Keratinocyte (primary cell): Measurements from ENCODE around the gene PLAC1. TPM values are rescaled to one million over a fixed set of nuclear protein-coding genes. Genes with fewer than 3 reads are reported as not detected.

Source experiments
- DNase-seq: peaks from one replicate; pipeline ENCODE4 v3.0.0-alpha.2; 2011; ENCODE audit warnings: low read depth, missing footprints, low spot score
- FAIRE-seq: peaks from 2 replicates; lab custom pipeline; 2011; peaks lifted over from hg19 to GRCh38; lab: Jason Lieb, UNC
- H2AFZ ChIP-seq: 2 replicates; pipeline ENCODE4 v1.6.0; 2012; ENCODE audit warnings: low read length, control low read depth, inconsistent platforms; ENCODE audit not compliant: control insufficient read depth
- H3K27ac ChIP-seq: 2 replicates; pipeline ENCODE4 v1.5.1; 2011; ENCODE audit warnings: low read length; ENCODE audit not compliant: control insufficient read depth, insufficient read depth
- H3K27me3 ChIP-seq: 3 replicates; pipeline ENCODE4 v1.6.0; 2011; ENCODE audit warnings: low read length; ENCODE audit not compliant: control insufficient read depth, insufficient read depth; ENCODE audit errors: extremely low read depth
- H3K36me3 ChIP-seq, 2 experiments: 2 replicates in 1 of 2; 3 replicates in 1 of 2; pipeline ENCODE4 v1.5.1; 2011; ENCODE audit warnings: low read length in 2 of 2, mild to moderate bottlenecking in 1 of 2; ENCODE audit not compliant: control insufficient read depth in 2 of 2, insufficient read depth in 2 of 2; ENCODE audit errors: extremely low read depth in 1 of 2
- H3K4me1 ChIP-seq: 3 replicates; pipeline ENCODE4 v1.5.1; 2011; ENCODE audit warnings: low read length; ENCODE audit not compliant: control insufficient read depth, insufficient read depth; ENCODE audit errors: extremely low read depth
- H3K4me2 ChIP-seq: 3 replicates; pipeline ENCODE4 v1.6.0; 2011; ENCODE audit warnings: low read depth, low read length; ENCODE audit not compliant: control insufficient read depth, insufficient read depth; ENCODE audit errors: extremely low read depth
- H3K4me3 ChIP-seq, 3 experiments: fragments of 200-600 bp in 1 of 3; sonication (generic) in 1 of 3; 2 replicates in 2 of 3; 3 replicates in 1 of 3; pipeline ENCODE4 v1.5.1; 2011 to 2016; ENCODE audit warnings: low read length in 3 of 3, mild to moderate bottlenecking in 3 of 3, control low read depth in 2 of 3, inconsistent platforms in 1 of 3, low read depth in 1 of 3, mixed read lengths in 1 of 3, mixed run types in 1 of 3, moderate library complexity in 1 of 3; ENCODE audit not compliant: control insufficient read depth in 2 of 3, insufficient read depth in 2 of 3; ENCODE audit errors: extremely low read depth in 1 of 3
- H3K79me2 ChIP-seq: 2 replicates; pipeline ENCODE4 v1.6.0; 2012; ENCODE audit warnings: low read length; ENCODE audit not compliant: control insufficient read depth, insufficient read depth
- H3K9ac ChIP-seq: 3 replicates; pipeline ENCODE4 v1.6.0; 2011; ENCODE audit warnings: low read length; ENCODE audit not compliant: control insufficient read depth, insufficient read depth; ENCODE audit errors: extremely low read depth
- H3K9me1 ChIP-seq: 3 replicates; pipeline ENCODE4 v1.6.0; 2011; ENCODE audit warnings: low read length; ENCODE audit not compliant: control insufficient read depth, insufficient read depth; ENCODE audit errors: extremely low read depth
- H3K9me3 ChIP-seq: 2 replicates; pipeline ENCODE4 v1.5.1; 2012; ENCODE audit warnings: low read depth, low read length; ENCODE audit not compliant: control insufficient read depth
- H4K20me1 ChIP-seq: 3 replicates; pipeline ENCODE4 v1.6.0; 2011; ENCODE audit warnings: low read length; ENCODE audit not compliant: control insufficient read depth, insufficient read depth; ENCODE audit errors: extremely low read depth
- EZH2 ChIP-seq: IDR thresholded peaks from one replicate; pipeline ENCODE4 v1.6.1; 2012; ENCODE audit warnings: inconsistent platforms, mild to moderate bottlenecking, low read length, moderate library complexity
- dilution Hi-C: fragments of 300-500 bp; cut with MboI; formaldehyde crosslinking; loops from one replicate; pipeline ENCODE4 v1.7.0; 2020; ENCODE audit warnings: low sequenced_read_pairs; ENCODE audit not compliant: extremely low pct_ligation_motif_present
- polyA plus RNA-seq, 5 experiments: library from polyadenylated mRNA; depleted of rRNA in 3 of 5; stranded (reverse) in 3 of 5; stranded (forward) in 1 of 5; unstranded in 1 of 5; fragments of >200 nt; gene quantifications; 1 replicate in 1 of 5; 2 replicates in 3 of 5; 3 replicates in 1 of 5; pipeline versions ENCODE4 v1.2.1 to v1.2.3, GENCODE V29; 2011 to 2012; ENCODE audit warnings: missing spikeins in 2 of 5, low read depth in 1 of 5, low replicate concordance in 1 of 5
- TF ChIP-seq, protein P1 (sequence below), 3 experiments: IDR thresholded peaks in 1 of 3; conservative IDR thresholded peaks in 1 of 3; optimal IDR thresholded peaks in 1 of 3; 2 replicates in 2 of 3; 3 replicates in 1 of 3; pipeline versions ENCODE3 to v1.5.1; 2011; ENCODE audit warnings: low read length in 3 of 3, mild to moderate bottlenecking in 3 of 3, moderate library complexity in 2 of 3, control low read depth in 1 of 3, inconsistent platforms in 1 of 3; ENCODE audit not compliant: insufficient read depth in 2 of 3; ENCODE audit errors: extremely low read depth in 1 of 3

PLAC1 gene
- polyA plus RNA-seq, 1 donor (not counting 4 experiments of a cell fraction or from before 2014, with no cell fraction given): 8.5 TPM

DNA sequence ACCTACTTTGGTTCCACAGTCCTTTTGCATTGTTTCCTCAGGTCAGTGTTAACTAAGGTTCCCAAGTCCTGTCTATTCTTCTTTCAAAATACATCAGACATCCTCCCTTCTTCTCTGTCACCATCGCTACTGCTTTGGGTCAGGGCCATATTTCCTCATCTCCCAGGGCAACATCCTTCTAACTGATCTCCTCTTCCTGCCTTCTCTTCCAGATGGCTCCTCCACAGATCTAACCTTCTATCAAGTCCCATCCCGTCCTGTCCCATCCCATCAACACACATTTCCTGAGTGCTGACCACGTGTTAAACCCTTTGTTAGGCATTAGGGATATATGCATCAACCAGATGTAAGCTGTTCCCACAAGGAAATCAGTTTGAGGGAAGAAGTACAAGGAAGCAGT lies 25.9 kb downstream of the PLAC1 start:
- H3K27me3 ChIP-seq: no peaks in the 10 kb centered on the region
- no peak for TF ChIP-seq EZH2
- TF ChIP-seq, protein P1, sequence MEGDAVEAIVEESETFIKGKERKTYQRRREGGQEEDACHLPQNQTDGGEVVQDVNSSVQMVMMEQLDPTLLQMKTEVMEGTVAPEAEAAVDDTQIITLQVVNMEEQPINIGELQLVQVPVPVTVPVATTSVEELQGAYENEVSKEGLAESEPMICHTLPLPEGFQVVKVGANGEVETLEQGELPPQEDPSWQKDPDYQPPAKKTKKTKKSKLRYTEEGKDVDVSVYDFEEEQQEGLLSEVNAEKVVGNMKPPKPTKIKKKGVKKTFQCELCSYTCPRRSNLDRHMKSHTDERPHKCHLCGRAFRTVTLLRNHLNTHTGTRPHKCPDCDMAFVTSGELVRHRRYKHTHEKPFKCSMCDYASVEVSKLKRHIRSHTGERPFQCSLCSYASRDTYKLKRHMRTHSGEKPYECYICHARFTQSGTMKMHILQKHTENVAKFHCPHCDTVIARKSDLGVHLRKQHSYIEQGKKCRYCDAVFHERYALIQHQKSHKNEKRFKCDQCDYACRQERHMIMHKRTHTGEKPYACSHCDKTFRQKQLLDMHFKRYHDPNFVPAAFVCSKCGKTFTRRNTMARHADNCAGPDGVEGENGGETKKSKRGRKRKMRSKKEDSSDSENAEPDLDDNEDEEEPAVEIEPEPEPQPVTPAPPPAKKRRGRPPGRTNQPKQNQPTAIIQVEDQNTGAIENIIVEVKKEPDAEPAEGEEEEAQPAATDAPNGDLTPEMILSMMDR (optimal IDR thresholded peaks at IDR 0.05 in 1 of 3, IDR thresholded peaks at IDR 0.05 in 1 of 3, conservative IDR thresholded peaks at IDR 0.05 in 1 of 3; ENCODE audit: extremely low read depth in 1 of 3, insufficient read depth in 2 of 3, low read length in 3 of 3): no peak
- H3K9me1 ChIP-seq: no peaks in the 10 kb centered on the region
- H3K4me2 ChIP-seq: no peak overlapping the region
- no peaks in the 10 kb centered on the region for H3K9me3 ChIP-seq
- dilution Hi-C loops: no loop called here
- H2AFZ ChIP-seq: no peak overlapping the region
- H3K79me2 ChIP-seq: no peaks in the 10 kb centered on the region
- no peak overlapping the region for H3K4me3 ChIP-seq
- no peak overlapping the region for H3K9ac ChIP-seq
- no peak for DNase-seq
- no peaks in the 10 kb centered on the region for H4K20me1 ChIP-seq
- no peak for FAIRE-seq
- H3K27ac ChIP-seq: no peak overlapping the region
- H3K4me1 ChIP-seq: no peaks in the 10 kb centered on the region
- no peaks in the 10 kb centered on the region for H3K36me3 ChIP-seq

DNA sequence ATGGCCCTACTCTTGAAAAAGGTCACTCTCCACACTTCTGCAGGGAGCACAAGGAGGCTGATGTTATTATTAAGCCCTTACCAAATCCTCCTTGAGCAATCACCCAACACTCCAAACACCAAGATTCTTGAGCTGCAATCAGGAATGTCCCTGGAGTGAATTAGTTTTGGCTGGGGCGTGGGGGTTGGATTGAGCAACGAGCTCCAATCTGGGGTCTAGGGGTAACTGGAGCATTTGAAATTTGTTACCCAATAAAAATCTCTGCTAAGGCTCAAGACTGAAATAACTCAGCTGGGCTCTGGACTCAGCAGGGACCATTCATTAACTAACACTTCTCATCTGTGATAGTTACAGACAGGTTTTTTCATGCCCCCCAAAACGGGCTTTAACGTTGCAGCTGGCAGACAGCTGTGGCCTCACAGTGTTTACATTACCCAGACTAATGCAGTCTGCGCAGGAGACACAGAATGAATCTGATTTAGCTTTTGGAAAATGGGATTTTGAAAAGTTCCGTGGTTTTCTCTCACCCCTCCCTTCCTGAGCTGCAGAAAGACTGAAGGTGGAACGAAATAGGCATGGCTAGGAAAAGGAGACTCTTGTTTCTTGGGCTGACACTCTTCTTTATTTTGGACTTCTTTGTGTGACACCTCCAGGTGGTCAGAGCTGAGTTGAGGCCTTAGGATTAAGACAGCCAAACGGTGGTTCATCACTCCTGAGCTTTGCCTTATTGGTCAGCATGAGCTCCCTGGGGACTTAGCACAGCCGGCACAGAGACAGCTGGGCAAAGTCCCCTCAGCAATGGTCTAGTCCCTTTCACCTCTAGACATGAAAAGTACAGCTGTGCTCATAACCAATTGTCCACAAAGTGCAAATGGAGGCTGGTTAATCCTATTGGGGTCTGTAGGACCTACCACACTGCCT lies 26.6 kb downstream of the PLAC1 start:
- DNase-seq (no peak), FAIRE-seq (no peak)
- Histone ChIP-seq H3K9me1 (no peaks in the 10 kb centered on the region), H2AFZ (no peak overlapping the region), H3K27me3 (no peaks in the 10 kb centered on the region), H3K79me2 (no peaks in the 10 kb centered on the region), H3K4me3 (no peak overlapping the region), H3K27ac (no peak overlapping the region), H3K4me2 (no peak overlapping the region), H3K9ac (no peak overlapping the region), H3K9me3 (no peaks in the 10 kb centered on the region), H3K4me1 (no peaks in the 10 kb centered on the region), H4K20me1 (no peaks in the 10 kb centered on the region), H3K36me3 (no peaks in the 10 kb centered on the region)
- dilution Hi-C loops: no loop called here
- TF ChIP-seq EZH2: no peak
- TF ChIP-seq, protein P1 (optimal IDR thresholded peaks at IDR 0.05 in 1 of 3, IDR thresholded peaks at IDR 0.05 in 1 of 3, conservative IDR thresholded peaks at IDR 0.05 in 1 of 3; ENCODE audit: extremely low read depth in 1 of 3, insufficient read depth in 2 of 3, low read length in 3 of 3): no peak
